ENCODE data around the gene THSD4.
"Not testable (repeated sequence)": the region's sequence is repeated elsewhere in the genome, so short reads cannot be mapped to it uniquely, and the experiment has no call there.

The THSD4 gene

GRCh38 chr15:71232411-71232810 lies 117.1 kb downstream of the THSD4 start:
- DNase-seq = no peak

- no peak for DNase-seq
Observed at GRCh38 chr15:71237456-71238188, 122.4 kb downstream of the THSD4 start.

GRCh38 chr15:71238926-71239325 lies 123.7 kb downstream of the THSD4 start:
- DNase-seq = no peak

GRCh38 chr15:71239592-71240364 lies 124.5 kb downstream of the THSD4 start:
- DNase-seq = no peak

- no peak for DNase-seq
Observed at GRCh38 chr15:71242292-71242691, 127.0 kb downstream of the THSD4 start.

- DNase-seq = no peak
Observed at GRCh38 chr15:71244250-71244649, 129.0 kb downstream of the THSD4 start.

GRCh38 chr15:71245588-71245987 lies 130.3 kb downstream of the THSD4 start:
- no peak for DNase-seq

- no peak for DNase-seq
Observed at GRCh38 chr15:71248386-71248785, 133.1 kb downstream of the THSD4 start.

GRCh38 chr15:71249986-71250385 lies 134.7 kb downstream of the THSD4 start:
- no peak for DNase-seq

- no peak for DNase-seq
Observed at GRCh38 chr15:71250936-71251583, 135.8 kb downstream of the THSD4 start.

- DNase-seq = no peak
Observed at GRCh38 chr15:71251584-71252043, 136.3 kb downstream of the THSD4 start.

GRCh38 chr15:71252044-71252739 lies 136.9 kb downstream of the THSD4 start:
- DNase-seq = no peak

GRCh38 chr15:71252740-71253047 lies 137.4 kb downstream of the THSD4 start:
- DNase-seq = no peak

GRCh38 chr15:71254491-71254890 lies 139.2 kb downstream of the THSD4 start:
- peak; percentile 65 for DNase-seq

- DNase-seq = peak; percentile 10
Observed at GRCh38 chr15:71256934-71257664, 141.8 kb downstream of the THSD4 start.

GRCh38 chr15:71259866-71260265 lies 144.6 kb downstream of the THSD4 start:
- DNase-seq = no peak

GRCh38 chr15:71261418-71261817 lies 146.1 kb downstream of the THSD4 start:
- DNase-seq = no peak

- peak; percentile 93 for DNase-seq
Observed at GRCh38 chr15:71261909-71262308, 146.6 kb downstream of the THSD4 start.

GRCh38 chr15:71262599-71262998 lies 147.3 kb downstream of the THSD4 start:
- no peak for DNase-seq

- DNase-seq = not testable (repeated sequence)
Observed at GRCh38 chr15:71265606-71266005, 150.3 kb downstream of the THSD4 start.

- no peak for DNase-seq
Observed at GRCh38 chr15:71271327-71271726, 156.1 kb downstream of the THSD4 start.

- no peak for DNase-seq
Observed at GRCh38 chr15:71272932-71273331, 157.7 kb downstream of the THSD4 start.
